ENCODE measurements around the gene PSIP1.
A peak's percentile ranks its signal among the peaks of the same experiment; 100 is the strongest.
"Not testable (repeated sequence)": the region's sequence is repeated elsewhere in the genome, so short reads cannot be mapped to it uniquely, and the experiment has no call there.

The PSIP1 gene

DNA sequence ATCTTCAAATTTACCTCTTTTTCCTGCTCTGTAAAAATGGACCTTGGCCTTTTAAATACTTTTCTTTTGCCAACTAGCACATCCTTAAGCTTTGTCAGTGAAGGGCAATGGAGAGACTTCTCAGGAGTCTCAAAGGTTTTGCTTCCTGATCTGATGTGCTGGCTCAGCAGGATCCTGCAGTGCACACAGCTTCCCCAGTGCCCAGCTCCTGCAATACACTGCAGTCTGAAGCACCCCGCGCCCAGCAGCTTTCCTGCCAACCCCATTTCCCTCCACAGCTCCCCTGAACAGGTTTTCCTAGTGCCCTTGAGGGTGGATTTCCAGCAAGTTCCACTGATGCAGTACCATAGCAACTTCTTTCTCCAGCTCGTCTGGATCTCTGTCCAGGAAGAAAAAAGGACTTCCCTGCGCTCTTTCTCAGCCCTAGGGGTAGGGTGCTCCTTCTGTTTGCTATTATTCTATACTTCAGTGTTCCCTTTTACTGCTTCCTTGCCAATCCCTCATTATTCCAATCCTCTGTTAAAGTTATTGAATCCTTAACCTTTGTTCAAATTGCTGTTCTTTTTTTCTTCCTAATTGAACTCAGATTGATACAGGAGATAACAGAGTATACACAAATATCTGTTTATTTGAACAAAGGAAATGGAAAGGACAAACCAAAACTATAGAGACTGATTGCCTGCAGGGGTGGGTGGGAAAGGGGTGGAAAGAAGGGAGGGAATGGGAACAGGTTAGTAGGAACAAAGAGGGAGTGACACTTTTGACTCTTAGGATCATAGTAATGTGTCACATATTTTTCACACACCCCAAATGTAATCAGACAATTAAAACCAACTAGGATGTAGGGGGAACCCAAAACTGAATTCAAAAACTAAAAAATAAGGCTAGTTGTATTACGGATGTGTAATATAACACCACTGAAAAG, 79.6 kb downstream of the PSIP1 start:
- no peak for DNase-seq

DNA sequence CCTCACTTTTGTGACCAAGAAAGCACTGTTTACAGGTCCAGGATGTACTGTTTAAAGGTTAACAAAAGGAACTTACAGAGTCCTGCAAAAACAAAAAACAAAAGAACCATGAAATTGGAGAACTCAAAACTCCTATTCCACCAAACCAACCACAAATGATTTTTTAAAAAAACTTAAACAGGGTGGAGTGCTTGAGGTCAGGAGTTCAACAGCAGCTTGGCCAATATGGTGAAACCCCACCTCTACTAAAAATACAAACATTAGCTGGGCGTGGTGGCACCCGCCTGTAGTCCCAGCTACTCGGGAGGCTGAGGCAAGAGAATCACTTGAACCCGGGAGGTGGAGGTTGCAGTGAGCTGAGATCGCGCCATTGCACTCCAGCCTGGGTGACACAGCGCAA, 83.1 kb downstream of the PSIP1 start:
- DNase-seq: not testable (repeated sequence)

DNA sequence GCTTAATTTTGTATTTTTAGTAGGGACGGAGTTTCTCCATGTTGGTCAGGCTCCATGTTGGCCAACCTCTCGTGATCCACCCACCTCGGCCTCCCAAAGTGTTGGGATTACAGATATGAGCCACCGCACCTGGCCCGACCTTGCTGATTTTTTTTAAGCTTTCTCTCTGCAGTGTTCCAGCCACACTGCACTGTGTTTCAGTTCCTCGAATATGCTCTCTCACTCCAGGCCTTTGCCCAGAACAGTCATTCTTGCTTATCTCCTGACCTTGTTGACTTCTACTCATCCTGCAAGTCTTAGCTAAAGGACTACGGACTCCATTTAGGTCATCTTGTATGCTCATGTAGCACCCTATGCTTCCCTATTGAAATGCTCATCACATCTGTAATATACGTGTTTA, 84.8 kb downstream of the PSIP1 start:
- DNase-seq: no peak

DNA sequence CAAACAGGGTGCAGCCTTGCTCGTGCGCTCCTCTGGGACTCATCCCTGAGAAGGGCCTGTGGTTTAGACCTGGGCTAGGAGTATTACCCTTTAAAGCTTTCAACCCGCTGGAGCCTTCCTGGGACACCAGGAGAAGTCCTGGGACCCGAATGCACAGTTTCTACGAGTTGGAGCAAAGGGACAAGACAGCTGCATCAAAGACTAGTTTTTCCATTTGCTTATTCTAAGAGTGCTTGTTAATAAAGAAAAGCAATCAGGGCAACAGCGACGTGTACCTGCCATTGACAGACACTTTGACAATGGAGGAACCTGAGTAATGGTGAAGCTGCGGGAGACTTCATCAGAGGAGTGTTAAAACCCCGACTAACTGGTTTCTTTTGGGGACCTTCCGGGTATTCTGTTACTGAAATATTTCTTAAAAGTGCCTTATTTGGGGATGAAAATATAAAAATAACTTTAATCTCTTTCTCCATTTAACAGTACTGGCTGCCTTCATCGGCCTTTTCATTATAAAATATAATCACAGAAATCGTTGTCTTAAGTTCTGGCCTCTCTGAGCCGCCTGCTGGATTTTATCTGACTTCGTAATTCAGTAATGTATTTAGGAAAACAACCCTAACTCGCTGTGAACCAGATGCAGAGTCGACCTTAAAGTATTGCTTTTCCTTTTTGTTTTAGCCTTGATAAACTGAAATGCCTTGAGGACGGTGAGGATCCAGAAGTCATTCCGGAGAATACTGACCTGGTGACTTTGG, 87.4 kb downstream of the PSIP1 start:
- DNase-seq: no peak

- peak; percentile 97 for DNase-seq
Measured at GRCh38 chr9:15422372-15423230, 88.2 kb downstream of the PSIP1 start, which contains the start of gene SNAPC3. Gene SNAPC3, plus strand, starts transcription at chr9:15422876. Its CDS starts 4 bp downstream, at chr9:15422880.

DNA sequence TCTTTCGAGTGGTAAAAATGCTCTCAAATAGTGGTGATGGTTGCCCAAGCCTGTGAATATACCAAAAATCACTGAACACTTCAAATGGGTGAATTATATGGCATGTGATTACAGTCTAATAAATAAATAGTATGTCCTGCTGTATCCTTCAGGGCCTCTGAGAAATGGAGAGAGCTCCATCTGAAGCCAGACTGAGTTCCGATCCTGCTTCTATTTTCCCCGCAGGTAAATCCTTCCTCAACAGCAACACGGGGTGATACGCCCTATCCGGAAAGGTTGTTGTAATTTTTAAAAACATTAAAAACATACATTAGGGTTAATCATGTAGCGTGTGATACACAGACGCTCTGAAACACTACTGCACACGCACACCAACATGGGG, 88.8 kb downstream of the PSIP1 start:
- no peak for DNase-seq

DNA sequence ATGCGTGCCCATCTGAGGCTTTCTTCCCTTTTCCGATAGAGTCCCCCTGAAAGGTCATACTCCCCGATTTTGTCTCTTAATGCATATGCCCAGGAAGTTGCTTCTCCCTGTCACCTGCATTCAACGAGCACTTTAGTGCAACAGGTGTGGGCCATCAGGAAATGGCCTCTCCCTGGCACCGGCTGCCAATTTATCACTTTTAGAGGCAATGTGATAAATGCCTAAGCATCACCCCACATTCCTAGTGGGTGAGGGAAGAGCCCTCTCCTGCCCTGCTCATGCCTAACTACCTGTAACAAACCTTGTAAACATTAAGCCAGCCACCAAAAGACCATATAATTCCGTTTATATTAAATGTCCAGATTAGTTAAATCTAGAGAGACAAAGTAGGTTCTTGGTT, 89.2 kb downstream of the PSIP1 start:
- DNase-seq: no peak

- DNase-seq: no peak
Measured at GRCh38 chr9:15420796-15421195, 90.0 kb downstream of the PSIP1 start.

GRCh38 chr9:15417626-15418025, 93.1 kb downstream of the PSIP1 start:
- no peak for DNase-seq

DNA sequence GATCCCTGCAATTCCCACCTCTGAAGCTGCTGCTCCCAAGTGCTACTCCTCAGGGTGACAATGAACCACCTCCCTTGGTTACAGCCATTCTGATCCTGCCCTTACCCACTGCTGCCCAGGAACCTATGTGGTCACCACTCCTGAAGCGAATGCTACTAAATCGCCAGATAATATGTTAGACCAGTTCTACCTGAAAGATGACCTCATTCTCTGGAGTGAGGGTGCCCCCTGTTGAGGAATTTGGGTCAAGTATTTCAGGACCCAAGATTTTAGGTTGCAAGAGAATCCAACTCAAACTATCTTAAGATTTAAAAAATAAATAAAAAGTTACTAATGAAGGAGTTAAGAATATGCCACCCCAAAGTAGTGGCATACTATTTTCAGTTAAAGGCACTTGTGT, 93.9 kb downstream of the PSIP1 start:
- no peak for DNase-seq

Data from left hindlimb (tissue), 1 donor.